Glutamatergic neuron (in vitro differentiated cells): ENCODE results near the gene DIP2A. TPM values are rescaled to one million over a fixed set of nuclear protein-coding genes. Genes with fewer than 3 reads are reported as not detected.

Experiments used
- DNase-seq: peaks from one replicate; pipeline ENCODE4 v3.0.0; 2022
- H3K27ac Mint-ChIP-seq: one replicate; pipeline ENCODE4 v1.8.0; 2020; ENCODE audit warnings: mild to moderate bottlenecking, mixed read lengths, inconsistent platforms; ENCODE audit not compliant: unreplicated experiment
- H3K27me3 Mint-ChIP-seq: one replicate; pipeline ENCODE4 v1.8.0; 2020; ENCODE audit warnings: mild to moderate bottlenecking, moderate library complexity, mixed read lengths, inconsistent platforms; ENCODE audit not compliant: unreplicated experiment
- H3K36me3 Mint-ChIP-seq: one replicate; pipeline ENCODE4 v1.8.0; 2020; ENCODE audit warnings: mild to moderate bottlenecking, mixed read lengths, inconsistent platforms; ENCODE audit not compliant: unreplicated experiment
- H3K4me1 Mint-ChIP-seq: one replicate; pipeline ENCODE4 v1.8.0; 2020; ENCODE audit warnings: mild to moderate bottlenecking, low read depth, mixed read lengths, inconsistent platforms; ENCODE audit not compliant: unreplicated experiment
- H3K4me3 Mint-ChIP-seq: one replicate; pipeline ENCODE4 v1.8.0; 2020; ENCODE audit warnings: mild to moderate bottlenecking, mixed read lengths, inconsistent platforms; ENCODE audit not compliant: unreplicated experiment
- H3K9me3 Mint-ChIP-seq: one replicate; pipeline ENCODE4 v1.8.0; 2020; ENCODE audit warnings: mild to moderate bottlenecking, moderate library complexity, mixed read lengths, inconsistent platforms; ENCODE audit not compliant: unreplicated experiment
- total RNA-seq: library from RNA; stranded (reverse); fragmentation: NEBNext Ultra II Directional; extraction: Animal tissue kit (Norgen Biotek cat#: 25700); gene quantifications from one replicate; pipeline ENCODE4 v1.2.1, GENCODE V29; 2021; ENCODE audit not compliant: unreplicated experiment
- TF ChIP-seq, protein P1 (sequence below): fragments of 200-600 bp; sonication (generic); IDR thresholded peaks from one replicate; pipeline ENCODE4 v1.5.0; 2021; ENCODE audit not compliant: partially characterized antibody, unreplicated experiment

Gene DIP2A
- total RNA-seq, 1 donor from 2014 or later: 55.4 TPM

DNA sequence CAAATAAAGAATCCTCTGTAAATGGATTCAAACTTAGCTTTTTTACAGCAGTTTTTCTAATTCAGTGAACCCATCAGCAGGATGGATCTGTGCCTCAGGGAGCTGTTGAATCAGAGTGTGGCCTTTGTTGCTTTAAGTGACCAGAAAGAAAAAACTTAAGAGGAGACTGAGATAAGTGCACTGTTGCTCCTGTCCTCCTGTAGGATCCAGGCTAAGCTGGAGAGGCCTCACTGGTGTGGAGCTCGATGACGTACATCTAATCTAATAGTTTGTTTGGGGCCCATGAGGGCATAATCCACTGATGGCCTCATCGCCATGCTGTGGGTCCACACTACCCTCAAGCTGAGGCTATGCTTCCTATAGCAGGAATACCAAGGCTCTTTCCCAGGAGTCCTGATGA lies 10.6 kb downstream of the DIP2A start:
- Mint-ChIP-seq H3K27ac (no peak overlapping the region), H3K4me3 (no peak overlapping the region), H3K36me3 (peaks cover 4% of the 10 kb centered on the region), H3K9me3 (no peaks in the 10 kb centered on the region), H3K4me1 (no peaks in the 10 kb centered on the region), H3K27me3 (no peaks in the 10 kb centered on the region)
- DNase-seq: no peak
- TF ChIP-seq, protein P1, sequence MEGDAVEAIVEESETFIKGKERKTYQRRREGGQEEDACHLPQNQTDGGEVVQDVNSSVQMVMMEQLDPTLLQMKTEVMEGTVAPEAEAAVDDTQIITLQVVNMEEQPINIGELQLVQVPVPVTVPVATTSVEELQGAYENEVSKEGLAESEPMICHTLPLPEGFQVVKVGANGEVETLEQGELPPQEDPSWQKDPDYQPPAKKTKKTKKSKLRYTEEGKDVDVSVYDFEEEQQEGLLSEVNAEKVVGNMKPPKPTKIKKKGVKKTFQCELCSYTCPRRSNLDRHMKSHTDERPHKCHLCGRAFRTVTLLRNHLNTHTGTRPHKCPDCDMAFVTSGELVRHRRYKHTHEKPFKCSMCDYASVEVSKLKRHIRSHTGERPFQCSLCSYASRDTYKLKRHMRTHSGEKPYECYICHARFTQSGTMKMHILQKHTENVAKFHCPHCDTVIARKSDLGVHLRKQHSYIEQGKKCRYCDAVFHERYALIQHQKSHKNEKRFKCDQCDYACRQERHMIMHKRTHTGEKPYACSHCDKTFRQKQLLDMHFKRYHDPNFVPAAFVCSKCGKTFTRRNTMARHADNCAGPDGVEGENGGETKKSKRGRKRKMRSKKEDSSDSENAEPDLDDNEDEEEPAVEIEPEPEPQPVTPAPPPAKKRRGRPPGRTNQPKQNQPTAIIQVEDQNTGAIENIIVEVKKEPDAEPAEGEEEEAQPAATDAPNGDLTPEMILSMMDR: no peak

DNA sequence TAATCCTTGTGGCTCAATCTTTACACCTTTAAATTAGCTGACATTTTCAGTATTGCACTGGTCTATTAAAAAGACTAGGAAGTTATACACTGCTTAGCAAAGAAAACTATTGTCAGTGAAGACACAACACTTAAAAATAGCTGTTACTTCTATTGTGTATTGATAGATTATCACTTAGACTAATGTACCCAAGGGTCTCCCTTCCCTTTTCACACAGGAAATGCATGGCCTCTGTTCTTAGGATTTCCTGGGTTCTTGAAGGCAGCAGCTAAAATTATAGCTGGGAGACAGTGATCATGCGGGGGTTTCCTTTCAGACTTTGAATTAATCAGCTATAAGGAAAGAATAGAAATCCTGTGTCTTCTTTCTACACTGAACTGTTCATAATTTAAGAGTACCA lies 12.8 kb downstream of the DIP2A start:
- no peaks in the 10 kb centered on the region for H3K4me1 Mint-ChIP-seq
- H3K27me3 Mint-ChIP-seq: no peaks in the 10 kb centered on the region

DNA sequence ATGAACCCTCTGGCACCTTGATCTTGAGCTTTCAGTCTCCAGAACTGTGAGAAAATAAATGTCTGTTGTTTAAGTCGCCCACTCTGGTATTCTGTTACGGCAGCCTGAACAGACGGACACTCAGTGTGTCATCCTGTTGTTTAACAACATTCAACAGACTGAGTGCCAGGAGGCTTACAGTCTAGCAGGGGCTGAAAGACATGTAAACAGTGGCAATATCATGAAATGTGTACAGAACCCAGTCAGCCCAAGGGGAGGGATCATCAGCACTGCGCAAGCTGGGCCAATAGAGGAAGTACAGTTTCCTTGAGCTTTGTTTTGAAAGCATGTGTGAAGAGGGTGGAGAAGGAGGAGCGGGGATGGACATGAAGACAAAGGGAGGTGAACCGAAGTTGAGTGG lies 13.6 kb downstream of the DIP2A start:
- DNase-seq: no peak
- H3K4me3 Mint-ChIP-seq: no peak overlapping the region
- no peaks in the 10 kb centered on the region for H3K27me3 Mint-ChIP-seq

More for the DNA sequence above, 12.8 kb downstream of the DIP2A start:
- Mint-ChIP-seq H3K27ac (no peak overlapping the region), H3K9me3 (no peaks in the 10 kb centered on the region), H3K4me3 (no peak overlapping the region), H3K36me3 (peaks cover 4% of the 10 kb centered on the region)
- TF ChIP-seq, protein P1: no peak
- no peak for DNase-seq

DNA sequence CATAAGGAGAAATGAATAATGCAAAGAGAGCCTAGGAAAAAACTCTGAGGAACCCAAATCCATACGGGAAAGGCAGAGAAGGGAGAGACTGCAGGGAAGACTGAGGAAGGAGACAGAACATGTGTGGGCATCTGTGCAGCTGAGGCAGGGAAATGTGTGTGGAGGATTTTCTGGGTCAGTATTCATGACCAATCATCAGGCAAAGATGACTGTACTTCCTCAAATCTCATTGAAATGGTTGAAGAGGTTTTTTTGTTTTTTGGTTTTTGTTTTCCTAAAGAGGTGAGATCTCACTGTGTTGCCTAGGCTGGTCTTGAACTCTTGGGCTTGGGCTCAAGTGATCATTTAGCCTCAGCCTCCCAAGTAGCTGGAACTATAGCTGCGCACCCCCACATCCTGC lies 15.7 kb downstream of the DIP2A start:
- no peaks in the 10 kb centered on the region for H3K9me3 Mint-ChIP-seq
- H3K27ac Mint-ChIP-seq: no peak overlapping the region

More for the DNA sequence above, 13.6 kb downstream of the DIP2A start:
- no peak overlapping the region for H3K27ac Mint-ChIP-seq
- no peaks in the 10 kb centered on the region for H3K9me3 Mint-ChIP-seq
- TF ChIP-seq, protein P1: no peak
- no peaks in the 10 kb centered on the region for H3K4me1 Mint-ChIP-seq
- peaks cover 4% of the 10 kb centered on the region for H3K36me3 Mint-ChIP-seq

DNA sequence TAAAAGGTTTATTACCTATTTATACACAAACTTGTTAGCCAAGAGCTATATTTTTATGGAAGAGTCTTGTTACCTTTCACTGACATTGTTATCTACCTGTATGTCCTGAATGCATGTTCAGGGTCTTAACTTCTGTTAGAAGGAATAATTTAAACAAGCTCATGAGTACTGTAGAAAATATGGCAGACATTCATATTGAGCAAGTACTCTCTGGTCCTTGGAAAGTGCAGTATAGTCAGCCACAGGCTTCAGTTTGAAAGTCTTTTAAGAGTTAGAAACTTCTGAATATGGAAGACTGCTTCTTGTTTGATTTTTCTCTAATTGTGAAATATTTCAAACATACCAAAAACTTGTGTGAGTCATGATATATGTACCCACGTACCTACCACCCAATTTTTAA lies 16.6 kb downstream of the DIP2A start:
- TF ChIP-seq, protein P1: no peak

More for the DNA sequence above, 15.7 kb downstream of the DIP2A start:
- Mint-ChIP-seq H3K27me3 (no peaks in the 10 kb centered on the region), H3K4me1 (no peaks in the 10 kb centered on the region), H3K36me3 (peaks cover 4% of the 10 kb centered on the region), H3K4me3 (no peak overlapping the region)
- TF ChIP-seq, protein P1: no peak
- DNase-seq: no peak

More for the DNA sequence above, 16.6 kb downstream of the DIP2A start:
- Mint-ChIP-seq H3K27me3 (no peaks in the 10 kb centered on the region), H3K4me1 (no peaks in the 10 kb centered on the region), H3K4me3 (no peak overlapping the region), H3K27ac (no peak overlapping the region), H3K9me3 (no peaks in the 10 kb centered on the region), H3K36me3 (peaks cover 4% of the 10 kb centered on the region)
- DNase-seq: no peak
